Neural progenitor cell (in vitro differentiated cells): ENCODE data around the gene GDI2. TPM values are rescaled to one million over a fixed set of nuclear protein-coding genes. Genes with fewer than 3 reads are reported as not detected.

Source experiments
- DNase-seq: peaks from one replicate; pipeline ENCODE4 v3.0.0-alpha.2; 2016; ENCODE audit warnings: low spot score
- H2AFZ ChIP-seq: fragments of 200-600 bp; sonication (generic); replicated peaks from 2 replicates; pipeline ENCODE4 v1.6.1; 2016; ENCODE audit warnings: antibody characterized with exemption
- H3F3A ChIP-seq: fragments of 200-600 bp; sonication (generic); 2 replicates; pipeline ENCODE4 v1.6.1; 2016; ENCODE audit warnings: antibody characterized with exemption, low read depth
- H3K27ac ChIP-seq: fragments of 200-600 bp; sonication (generic); 2 replicates; pipeline ENCODE4 v1.5.1; 2016; ENCODE audit warnings: mild to moderate bottlenecking
- H3K27me3 ChIP-seq: fragments of 200-600 bp; sonication (generic); 2 replicates; pipeline ENCODE4 v1.6.1; 2016; ENCODE audit warnings: mild to moderate bottlenecking, moderate library complexity
- H3K36me3 ChIP-seq: fragments of 200-600 bp; sonication (generic); 2 replicates; pipeline ENCODE4 v1.5.1; 2016
- H3K4me1 ChIP-seq: fragments of 200-600 bp; sonication (generic); 2 replicates; pipeline ENCODE4 v1.6.1; 2016; ENCODE audit warnings: mixed run types
- H3K4me2 ChIP-seq: fragments of 200-600 bp; sonication (generic); 2 replicates; pipeline ENCODE4 v1.6.1; 2016
- H3K4me3 ChIP-seq: fragments of 200-600 bp; sonication (generic); 2 replicates; pipeline ENCODE4 v1.5.1; 2016
- H3K79me2 ChIP-seq: fragments of 200-600 bp; sonication (generic); 2 replicates; pipeline ENCODE4 v1.6.1; 2016; ENCODE audit warnings: low read depth
- H3K9ac ChIP-seq: fragments of 200-600 bp; sonication (generic); 2 replicates; pipeline ENCODE4 v1.6.1; 2016
- H3K9me3 ChIP-seq: fragments of 200-600 bp; sonication (generic); 2 replicates; pipeline ENCODE4 v1.5.1; 2016; ENCODE audit warnings: low read depth
- H4K20me1 ChIP-seq: fragments of 200-600 bp; sonication (generic); 2 replicates; pipeline ENCODE4 v1.6.1; 2016; ENCODE audit warnings: low read depth
- H3K27ac Mint-ChIP-seq: 3 replicates; pipeline ENCODE4 v1.8.0; 2021; ENCODE audit warnings: mixed read lengths
- H3K27me3 Mint-ChIP-seq: 2 replicates; pipeline ENCODE4 v1.8.0; 2022; ENCODE audit warnings: low read depth, mild to moderate bottlenecking, inconsistent platforms, moderate library complexity, mixed read lengths; ENCODE audit not compliant: insufficient read depth
- H3K36me3 Mint-ChIP-seq: 3 replicates; pipeline ENCODE4 v1.8.0; 2021; ENCODE audit warnings: mixed read lengths
- H3K4me1 Mint-ChIP-seq: 3 replicates; pipeline ENCODE4 v1.8.0; 2021; ENCODE audit warnings: mixed read lengths
- H3K4me3 Mint-ChIP-seq: 3 replicates; pipeline ENCODE4 v1.8.0; 2021; ENCODE audit warnings: mild to moderate bottlenecking, moderate library complexity, mixed read lengths
- H3K9me3 Mint-ChIP-seq: 3 replicates; pipeline ENCODE4 v1.8.0; 2020; ENCODE audit warnings: mixed read lengths
- CTCF ChIP-seq: fragments of 200-600 bp; sonication (generic); IDR thresholded peaks from 2 replicates; pipeline ENCODE4 v1.5.1; 2017; ENCODE audit warnings: antibody characterized with exemption, mild to moderate bottlenecking
- EZH2 ChIP-seq: fragments of 200-600 bp; sonication (generic); IDR thresholded peaks from 2 replicates; pipeline ENCODE4 v1.6.1; 2017; ENCODE audit warnings: antibody characterized with exemption, mild to moderate bottlenecking, moderate library complexity
- EZH2phosphoT487 ChIP-seq: fragments of 200-600 bp; sonication (generic); IDR thresholded peaks from 2 replicates; pipeline ENCODE4 v1.6.1; 2017; ENCODE audit warnings: antibody characterized with exemption
- total RNA-seq: library from RNA; depleted of rRNA; stranded (reverse); fragments of >200 nt; gene quantifications from 2 replicates; pipeline ENCODE4 v1.2.3, GENCODE V29; 2015; ENCODE audit warnings: low replicate concordance

Gene GDI2
- total RNA-seq, 1 donor from 2014 or later: 592 TPM

- Histone ChIP-seq H3K27ac (no peak overlapping the region), H3K79me2 (peaks cover 96% of the 10 kb centered on the region), H3K4me1 (no peaks in the 10 kb centered on the region), H3F3A (peaks cover 3% of the 10 kb centered on the region), H3K4me3 (no peak overlapping the region), H2AFZ (no peak overlapping the region), H3K9me3 (no peaks in the 10 kb centered on the region), H3K36me3 (peaks cover 27% of the 10 kb centered on the region), H3K9ac (no peak overlapping the region), H4K20me1 (peaks cover 64% of the 10 kb centered on the region), H3K27me3 (no peaks in the 10 kb centered on the region), H3K4me2 (no peak overlapping the region)
- Mint-ChIP-seq H3K4me3 (no peak overlapping the region), H3K4me1 (no peaks in the 10 kb centered on the region), H3K27me3 (no peaks in the 10 kb centered on the region), H3K9me3 (no peaks in the 10 kb centered on the region), H3K27ac (no peak overlapping the region), H3K36me3 (peaks cover 23% of the 10 kb centered on the region)
- TF ChIP-seq EZH2 (no peak), CTCF (no peak), EZH2phosphoT487 (no peak)
- no peak for DNase-seq
These were observed 12.5 kb downstream of the GDI2 start for GRCh38 chr10:5800782-5801181.

GRCh38 chr10:5794236-5794635, 19.0 kb downstream of the GDI2 start:
- no peaks in the 10 kb centered on the region for H3K27me3 Mint-ChIP-seq
- H3K27ac Mint-ChIP-seq: no peak overlapping the region
- H3K27me3 ChIP-seq: no peaks in the 10 kb centered on the region
- H3F3A ChIP-seq: peaks cover 4% of the 10 kb centered on the region
- H3K9ac ChIP-seq: no peak overlapping the region
- no peaks in the 10 kb centered on the region for H3K9me3 Mint-ChIP-seq
- peaks cover 86% of the 10 kb centered on the region for H3K79me2 ChIP-seq
- H3K4me1 ChIP-seq: no peaks in the 10 kb centered on the region
- DNase-seq: no peak
- no peaks in the 10 kb centered on the region for H3K4me1 Mint-ChIP-seq
- H3K36me3 Mint-ChIP-seq: peaks cover 38% of the 10 kb centered on the region
- no peak overlapping the region for H3K27ac ChIP-seq
- no peak overlapping the region for H2AFZ ChIP-seq
- H3K36me3 ChIP-seq: peaks cover 46% of the 10 kb centered on the region
- no peak overlapping the region for H3K4me2 ChIP-seq
- peaks cover 32% of the 10 kb centered on the region for H4K20me1 ChIP-seq
- no peaks in the 10 kb centered on the region for H3K9me3 ChIP-seq
- TF ChIP-seq EZH2: no peak
- H3K4me3 ChIP-seq: no peak overlapping the region
- no peak overlapping the region for H3K4me3 Mint-ChIP-seq

DNA sequence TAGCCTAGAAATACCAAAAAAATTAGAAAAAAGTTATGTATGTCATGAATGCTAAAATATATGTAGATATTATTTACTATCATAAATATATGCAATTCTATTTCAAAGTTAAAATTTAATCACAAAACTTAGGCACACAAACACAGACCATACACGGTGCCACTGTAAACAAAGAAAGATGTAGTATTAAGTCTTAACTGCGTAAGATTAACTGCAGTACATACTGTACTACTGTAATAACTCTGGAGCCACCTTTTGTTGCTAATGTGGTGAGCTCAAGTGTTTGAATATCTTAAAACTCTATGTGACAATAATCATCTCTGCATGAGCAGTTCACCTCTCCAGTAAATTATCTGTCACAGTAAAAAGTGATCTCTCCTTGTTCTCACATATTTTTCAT, 23.6 kb downstream of the GDI2 start:
- Histone ChIP-seq H4K20me1 (peaks cover 46% of the 10 kb centered on the region), H3K36me3 (peaks cover 42% of the 10 kb centered on the region), H3K4me2 (no peak overlapping the region), H3K27ac (no peak overlapping the region), H2AFZ (no peak overlapping the region), H3K9me3 (no peaks in the 10 kb centered on the region), H3F3A (peaks cover 4% of the 10 kb centered on the region), H3K4me3 (no peak overlapping the region), H3K4me1 (no peaks in the 10 kb centered on the region), H3K9ac (no peak overlapping the region), H3K79me2 (peaks cover 89% of the 10 kb centered on the region), H3K27me3 (no peaks in the 10 kb centered on the region)
- TF ChIP-seq EZH2 (no peak), CTCF (no peak), EZH2phosphoT487 (no peak)
- Mint-ChIP-seq H3K27ac (no peak overlapping the region), H3K36me3 (peaks cover 57% of the 10 kb centered on the region), H3K4me3 (no peak overlapping the region), H3K4me1 (no peaks in the 10 kb centered on the region), H3K27me3 (no peaks in the 10 kb centered on the region), H3K9me3 (peaks cover 2% of the 10 kb centered on the region)
- DNase-seq: no peak

GRCh38 chr10:5788969-5789368, 24.3 kb downstream of the GDI2 start:
- Histone ChIP-seq H3K27me3 (no peaks in the 10 kb centered on the region), H3K4me2 (no peak overlapping the region), H3K4me1 (no peaks in the 10 kb centered on the region), H3F3A (peaks cover 4% of the 10 kb centered on the region), H3K9me3 (no peaks in the 10 kb centered on the region), H2AFZ (no peak overlapping the region), H3K36me3 (peaks cover 44% of the 10 kb centered on the region), H3K9ac (no peak overlapping the region), H4K20me1 (peaks cover 48% of the 10 kb centered on the region), H3K27ac (no peak overlapping the region), H3K79me2 (peaks cover 90% of the 10 kb centered on the region), H3K4me3 (no peak overlapping the region)
- no peak overlapping the region for H3K27ac Mint-ChIP-seq
- no peak overlapping the region for H3K4me3 Mint-ChIP-seq
- no peaks in the 10 kb centered on the region for H3K27me3 Mint-ChIP-seq
- H3K9me3 Mint-ChIP-seq: peaks cover 3% of the 10 kb centered on the region
- H3K36me3 Mint-ChIP-seq: peaks cover 60% of the 10 kb centered on the region
- TF ChIP-seq EZH2phosphoT487 (no peak), CTCF (no peak), EZH2 (no peak)
- H3K4me1 Mint-ChIP-seq: no peaks in the 10 kb centered on the region
- no peak for DNase-seq
